Stimulated activated CD4-positive, alpha-beta T cell treated with anti-CD3 and anti-CD28 coated beads, TNF-alpha, amount 100 ng/mL, for 24 hours (primary cell): ENCODE results near the gene CYREN.
"Not testable (repeated sequence)": the region's sequence is repeated elsewhere in the genome, so short reads cannot be mapped to it uniquely, and the experiment has no call there.

Source experiments
- DNase-seq, 3 experiments: peaks; one replicate each; pipeline ENCODE4 v3.0.0-alpha.2; 2020; ENCODE audit warnings: low read depth in 3 of 3

CYREN gene

GRCh38 chr7:135160098-135160857 lies 10.2 kb downstream of the CYREN start:
- no peak for DNase-seq

- no peak for DNase-seq
Measured at GRCh38 chr7:135159359-135160085, 11.0 kb downstream of the CYREN start.

GRCh38 chr7:135158874-135159273 lies 11.6 kb downstream of the CYREN start:
- DNase-seq: no peak

DNA sequence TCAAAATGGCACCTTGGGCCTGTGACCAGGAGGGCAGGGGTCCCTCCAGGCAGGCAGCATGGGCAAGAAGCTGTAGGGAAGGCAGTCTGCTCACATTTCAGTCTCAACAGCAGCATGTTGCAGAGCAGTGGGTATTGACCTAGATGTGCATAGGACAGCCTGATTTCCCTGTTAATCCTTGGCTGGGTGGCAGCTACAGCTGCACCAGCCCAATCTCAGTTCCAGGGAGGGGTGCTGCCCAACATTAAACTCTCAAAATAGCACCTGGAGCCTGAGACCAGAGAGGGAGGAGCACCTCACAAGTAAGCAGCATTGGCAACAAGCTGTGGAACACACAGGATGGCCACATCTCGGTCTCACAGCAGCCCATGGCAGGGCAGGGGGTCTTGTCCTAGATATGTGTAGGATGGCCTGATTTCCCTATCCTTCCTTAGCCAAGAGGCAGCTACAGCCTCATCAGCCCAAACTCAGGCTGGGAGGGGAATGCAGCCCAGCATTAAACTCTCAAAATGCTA lies 12.3 kb downstream of the CYREN start:
- DNase-seq: no peak

DNA sequence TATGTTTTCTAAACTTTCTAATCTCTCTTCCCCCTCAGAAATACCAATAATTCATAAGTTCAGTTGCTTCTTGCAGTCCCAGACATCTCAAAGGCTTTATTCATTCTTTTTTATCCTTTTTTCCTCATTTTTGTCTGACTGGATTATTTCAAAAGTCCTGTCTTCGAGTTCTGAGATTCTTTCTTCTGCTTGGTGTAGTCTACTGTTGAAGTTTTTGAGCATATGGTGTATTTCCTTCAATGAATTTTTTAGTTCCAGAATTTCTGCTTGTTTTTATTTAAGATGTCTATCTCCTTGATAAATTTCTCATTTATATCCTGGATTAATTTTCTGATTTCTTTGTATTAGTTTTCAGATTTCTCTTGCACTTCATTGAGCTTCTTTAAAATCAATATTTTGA lies 14.2 kb downstream of the CYREN start:
- DNase-seq: no peak

DNA sequence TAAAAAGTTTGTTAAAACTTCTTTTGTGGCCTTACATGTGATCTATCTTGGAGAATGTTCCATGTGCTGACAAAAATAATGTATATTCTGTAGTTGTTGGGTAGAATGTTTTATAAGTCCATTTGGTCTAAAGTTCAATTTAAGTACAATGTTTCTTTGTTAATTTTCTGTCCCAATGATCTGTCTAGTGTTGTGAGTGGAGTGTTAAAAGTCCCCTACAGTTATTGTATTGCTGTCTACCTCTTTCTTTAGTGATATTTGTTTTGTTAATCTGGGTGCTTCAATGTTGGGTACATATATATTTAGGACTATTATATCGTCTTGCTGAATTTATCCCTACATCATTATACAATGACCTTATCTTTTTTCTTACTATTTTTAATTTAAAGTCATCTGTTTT lies 15.8 kb downstream of the CYREN start:
- no peak for DNase-seq

GRCh38 chr7:135152442-135152841 lies 18.1 kb downstream of the CYREN start:
- no peak for DNase-seq

DNA sequence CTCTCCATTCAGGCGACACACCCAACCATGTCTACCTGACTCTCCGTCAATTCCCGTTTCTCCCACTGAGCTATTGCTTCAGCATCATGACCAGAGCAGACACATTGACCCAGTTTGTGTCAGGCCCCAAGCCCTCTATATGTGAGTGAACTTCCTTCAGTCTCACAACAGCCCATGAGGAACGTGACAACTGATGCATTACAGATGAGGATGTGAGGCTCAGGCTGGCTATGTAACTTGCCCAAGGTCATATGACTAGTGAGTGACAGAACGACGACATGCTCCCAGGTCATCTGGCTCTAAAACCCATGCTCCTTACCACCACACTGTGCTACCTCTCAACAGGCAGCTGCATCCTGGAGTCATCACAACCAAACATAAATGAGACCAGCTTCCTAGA lies 19.0 kb downstream of the CYREN start:
- DNase-seq: no peak

- no peak for DNase-seq
Measured at GRCh38 chr7:135151132-135151531, 19.4 kb downstream of the CYREN start.

DNA sequence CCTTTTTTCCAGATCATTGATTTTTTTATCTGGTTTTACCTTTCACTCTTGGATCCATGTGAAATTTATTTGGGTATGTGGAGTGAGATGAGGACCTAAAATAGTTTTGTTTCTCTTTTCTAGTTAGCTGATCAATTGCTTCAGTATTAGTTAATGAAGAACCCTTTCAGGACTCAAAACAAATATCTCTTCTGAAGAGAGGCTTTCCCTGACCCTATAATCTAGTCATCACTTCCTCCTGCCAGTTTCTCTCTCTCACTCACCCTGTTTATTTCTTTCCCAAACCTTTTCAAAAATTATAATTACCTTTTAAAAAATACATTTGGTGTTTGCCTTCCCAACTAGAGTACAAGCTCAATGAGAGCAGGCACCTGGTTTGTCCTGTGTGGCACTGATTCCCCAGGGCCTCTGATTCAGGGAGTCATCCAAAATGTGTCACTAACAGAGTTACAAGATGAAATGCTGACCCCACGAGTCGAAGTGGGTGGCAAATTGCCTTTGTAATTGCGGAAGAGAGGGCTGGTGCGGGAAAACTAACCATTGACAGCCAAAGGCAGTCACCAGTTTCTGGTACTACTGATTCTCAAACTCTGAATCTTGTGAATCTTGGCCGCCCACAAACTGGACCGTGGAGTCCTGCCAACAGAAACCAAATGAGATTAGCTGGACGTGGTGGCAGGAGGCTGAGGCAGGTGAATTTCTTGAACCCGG lies 20.3 kb downstream of the CYREN start:
- DNase-seq: no peak

DNA sequence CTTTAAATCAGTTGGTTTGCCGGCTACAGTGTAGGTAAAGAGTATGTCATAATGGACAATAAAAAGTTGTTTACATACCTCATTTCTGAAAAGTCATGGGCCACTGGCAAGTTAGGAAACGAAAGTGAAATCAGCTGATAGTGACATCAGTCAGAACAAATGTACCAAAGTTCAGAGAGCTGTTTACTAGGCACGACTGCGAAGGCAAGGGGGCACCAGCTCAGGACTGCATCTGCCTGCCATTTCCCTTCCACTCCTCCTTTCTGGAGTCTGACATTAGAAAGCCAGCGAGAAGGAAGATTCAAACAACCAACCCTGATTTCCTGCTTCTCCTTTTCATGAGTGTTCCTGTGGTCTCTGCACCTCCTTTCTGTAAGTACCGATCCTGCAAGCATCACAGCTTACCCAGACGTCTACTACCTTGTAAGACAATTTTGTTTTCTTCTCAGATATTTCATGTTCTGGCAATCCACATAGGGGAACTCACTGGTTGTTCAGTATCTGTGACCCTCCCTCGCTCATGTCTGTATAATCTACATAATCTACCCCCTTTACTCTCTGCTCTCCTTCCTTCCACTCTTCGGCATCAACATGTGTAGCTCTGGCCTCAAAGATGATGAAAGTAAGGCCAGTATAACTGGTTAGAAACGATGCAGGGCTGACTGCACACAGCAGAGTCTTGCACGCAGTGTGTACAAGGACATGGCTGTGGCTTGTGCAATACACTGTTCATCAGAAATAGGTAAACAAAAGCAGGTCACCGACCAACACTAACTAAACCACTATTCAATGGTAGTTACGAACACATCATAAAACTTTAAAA lies 22.4 kb downstream of the CYREN start, which contains the start of gene TMEM140:
TSS of gene TMEM140 (plus strand) at position 174 of the 823 bp plus-strand sequence. CDS start 16,370 bp downstream, outside the sequence.
- DNase-seq: no peak

- no peak for DNase-seq
Measured at GRCh38 chr7:135147341-135147898, 23.1 kb downstream of the CYREN start.

GRCh38 chr7:135143885-135144668 lies 26.4 kb downstream of the CYREN start:
- DNase-seq: no peak

GRCh38 chr7:135129579-135129978 lies 40.9 kb downstream of the CYREN start:
- DNase-seq: no peak

GRCh38 chr7:135128931-135129330 lies 41.6 kb downstream of the CYREN start:
- no peak for DNase-seq

- DNase-seq: not testable (repeated sequence)
Measured at GRCh38 chr7:135124631-135125030, 45.9 kb downstream of the CYREN start.

DNA sequence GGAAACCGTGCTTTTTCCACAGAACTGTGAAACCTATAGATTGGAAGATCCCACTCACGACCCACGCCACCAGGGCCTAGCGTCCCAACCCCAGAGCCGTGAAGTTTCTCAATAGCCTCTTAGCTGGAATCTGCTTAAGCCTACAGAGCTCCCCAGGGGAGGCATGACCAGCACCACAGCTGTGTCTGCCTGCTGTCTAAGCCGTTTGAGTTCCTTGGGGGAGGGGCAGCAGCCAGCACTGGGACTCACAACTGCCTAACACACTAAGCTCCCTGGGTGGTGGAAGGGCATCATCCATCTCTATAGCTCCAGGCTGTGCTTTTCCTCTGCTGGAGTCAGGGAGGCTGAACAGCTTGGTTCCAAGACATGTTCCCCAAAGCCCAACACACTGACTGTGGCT lies 48.6 kb downstream of the CYREN start:
- DNase-seq: no peak

DNA sequence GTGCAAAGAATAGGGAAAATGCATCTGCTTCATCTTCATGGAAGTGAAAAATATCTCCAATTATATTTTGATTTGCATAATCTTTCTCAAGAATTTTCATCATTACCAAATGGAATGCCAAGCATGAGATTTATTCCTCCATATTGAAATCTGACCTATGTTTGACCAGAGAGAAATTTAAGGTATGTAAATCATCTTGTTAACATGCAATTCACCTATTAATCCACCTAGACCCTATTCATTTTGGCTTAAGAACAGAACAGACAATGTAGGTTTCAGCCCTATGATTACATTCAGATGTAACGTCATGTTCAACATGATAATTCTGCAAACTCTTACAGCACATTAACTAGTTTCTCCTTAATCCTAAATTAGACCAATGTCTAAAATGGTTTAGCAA lies 53.4 kb downstream of the CYREN start:
- DNase-seq: no peak
